B cell (primary cell): ENCODE results near the gene TASL. TPM values are rescaled to one million over a fixed set of nuclear protein-coding genes. Genes with fewer than 3 reads are reported as not detected.

Experiments
- ATAC-seq: fragments of 200-7000 bp; cut with Tn5 transposase; one replicate; pipeline ENCODE4 v1.10.0; 2021; ENCODE audit warnings: low read depth, mild to moderate bottlenecking, moderate number of reproducible peaks, moderate library complexity
- CTCF ChIA-PET: fragments of 350-600 bp; sonication (Branson Sonifier 250); formaldehyde crosslinking; loops from one replicate; lab custom pipeline; 2021; ENCODE audit warnings: antibody characterized with exemption, inconsistent platforms; lab: Charles Lee
- POLR2A ChIA-PET: fragments of 350-600 bp; sonication (Branson Sonifier 250); formaldehyde crosslinking; loops from one replicate; lab custom pipeline; 2021; ENCODE audit warnings: antibody characterized with exemption; lab: Charles Lee
- DNase-seq: peaks from one replicate; pipeline ENCODE4 v3.0.0; 2013
- H2AFZ ChIP-seq: 2 replicates; pipeline ENCODE4 v1.6.1; 2012; ENCODE audit warnings: mild to moderate bottlenecking, low read depth, low read length; ENCODE audit not compliant: insufficient read depth, poor library complexity, severe bottlenecking
- H3K27ac ChIP-seq, 2 donors: 1 replicate in 1 of 2; 2 replicates in 1 of 2; pipeline ENCODE4 v1.5.1; 2012 to 2013; ENCODE audit warnings: low read length in 2 of 2, mild to moderate bottlenecking in 2 of 2, moderate library complexity in 1 of 2
- H3K27me3 ChIP-seq, 4 experiments: fragments of 200-600 bp in 1 of 4; sonication (generic) in 1 of 4; replicated peaks in 1 of 4; 1 replicate in 2 of 4; 2 replicates in 2 of 4; pipeline versions ENCODE4 v1.6.1 to v1.7.0; 2013 to 2016; ENCODE audit warnings: low read length in 3 of 4, mild to moderate bottlenecking in 2 of 4, mixed read lengths in 1 of 4, moderate library complexity in 1 of 4; ENCODE audit not compliant: insufficient read depth in 4 of 4, control insufficient read depth in 3 of 4; ENCODE audit errors: control extremely low read depth in 1 of 4
- H3K36me3 ChIP-seq, 2 experiments: replicated peaks in 1 of 2; 1 replicate in 1 of 2; 2 replicates in 1 of 2; pipeline versions ENCODE4 v1.6.1 to v1.7.1; 2013; ENCODE audit warnings: low read length in 1 of 2; ENCODE audit not compliant: insufficient read depth in 2 of 2, control insufficient read depth in 1 of 2; ENCODE audit errors: control extremely low read depth in 1 of 2, extremely low read depth in 1 of 2
- H3K4me1 ChIP-seq, 2 donors: fragments of 200-600 bp in 1 of 2; sonication (generic) in 1 of 2; 1 replicate in 1 of 2; 2 replicates in 1 of 2; pipeline versions ENCODE4 v1.5.1 to v1.6.1; 2013 to 2017; ENCODE audit warnings: low read length in 2 of 2; ENCODE audit not compliant: control insufficient read depth in 2 of 2, insufficient read depth in 2 of 2
- H3K4me2 ChIP-seq: replicated peaks from 2 replicates; pipeline ENCODE3; 2012; ENCODE audit warnings: mild to moderate bottlenecking, low read depth, low read length; ENCODE audit not compliant: poor library complexity, severe bottlenecking
- H3K4me3 ChIP-seq, 5 experiments: fragments of 200-600 bp in 1 of 5; sonication (generic) in 1 of 5; 1 replicate in 3 of 5; 2 replicates in 2 of 5; pipeline versions ENCODE4 v1.5.1 to v1.7.0; 2011 to 2016; ENCODE audit warnings: low read length in 4 of 5, mild to moderate bottlenecking in 4 of 5, low read depth in 2 of 5, control low read depth in 1 of 5, moderate library complexity in 1 of 5; ENCODE audit not compliant: insufficient read depth in 1 of 5; ENCODE audit errors: control extremely low read depth in 1 of 5, extremely low read depth in 1 of 5
- H3K79me2 ChIP-seq: fragments of 200-600 bp; sonication (generic); one replicate; pipeline ENCODE4 v1.6.0; 2016; ENCODE audit warnings: low read length; ENCODE audit not compliant: control insufficient read depth, insufficient read depth
- H3K9ac ChIP-seq: fragments of 200-600 bp; sonication (generic); 2 replicates; pipeline ENCODE4 v1.6.1; 2017; ENCODE audit warnings: mild to moderate bottlenecking, low read length, moderate library complexity
- H3K9me3 ChIP-seq, 3 donors: one replicate each; pipeline versions ENCODE4 v1.6.1 to v1.7.1; 2013; ENCODE audit warnings: low read length in 2 of 3; ENCODE audit not compliant: control insufficient read depth in 2 of 3, insufficient read depth in 1 of 3; ENCODE audit errors: control extremely low read depth in 1 of 3
- H4K20me1 ChIP-seq: 2 replicates; pipeline ENCODE4 v1.6.0; 2012; ENCODE audit warnings: mild to moderate bottlenecking, low read length; ENCODE audit not compliant: insufficient read depth, control insufficient read depth, poor library complexity, severe bottlenecking
- H3K27ac Mint-ChIP-seq: one replicate; pipeline ENCODE4 v1.8.0; 2021; ENCODE audit warnings: mixed read lengths
- H3K27me3 Mint-ChIP-seq: one replicate; pipeline ENCODE4 v1.8.0; 2021; ENCODE audit warnings: mixed read lengths
- H3K4me1 Mint-ChIP-seq: one replicate; pipeline ENCODE4 v1.8.0; 2021; ENCODE audit warnings: mixed read lengths
- H3K4me3 Mint-ChIP-seq: one replicate; pipeline ENCODE4 v1.8.0; 2021; ENCODE audit warnings: mixed read lengths
- H3K9me3 Mint-ChIP-seq: one replicate; pipeline ENCODE4 v1.8.0; 2022; ENCODE audit warnings: mixed read lengths; ENCODE audit not compliant: insufficient read depth
- EZH2 ChIP-seq: IDR thresholded peaks from 2 replicates; pipeline ENCODE4 v1.6.1; 2012; ENCODE audit warnings: borderline replicate concordance, low read depth, mild to moderate bottlenecking, moderate library complexity, low read length; ENCODE audit not compliant: insufficient read depth, poor library complexity, severe bottlenecking
- WGBS: methylation state at CpG from one replicate; pipeline ENCODE4 v1.1.5; 2013; ENCODE audit warnings: missing lambda C conversion rate; ENCODE audit not compliant: insufficient coverage; 5-methylcytosine and 5-hydroxymethylcytosine counted together
- intact Hi-C: fragments of 100-400 bp; cut with micrococcal nuclease; formaldehyde crosslinking; loops from one replicate; pipeline ENCODE4 v1.10.0; 2022
- polyA plus RNA-seq: library from polyadenylated mRNA; depleted of rRNA; stranded (reverse); fragments of >200 nt; gene quantifications from 2 replicates; pipeline ENCODE4 v1.2.3, GENCODE V29; 2012
- total RNA-seq, 2 donors: library from RNA; stranded (reverse); fragments of 120-200 nt in 1 of 2; gene quantifications; 1 replicate in 1 of 2; 2 replicates in 1 of 2; pipeline versions ENCODE4 v1.2.3 to v1.2.4, GENCODE V29; 2013 to 2022
- TF ChIP-seq, protein P1 (sequence below): fragments of 200-600 bp; IDR thresholded peaks from one replicate; pipeline ENCODE4 v1.8.0; 2022; ENCODE audit warnings: antibody characterized with exemption, mild to moderate bottlenecking

Gene TASL
- total and polyA plus RNA-seq, 2 donors (not counting 1 experiment from before 2014, with no cell fraction given) = 15.7 to 25.4 TPM

DNA sequence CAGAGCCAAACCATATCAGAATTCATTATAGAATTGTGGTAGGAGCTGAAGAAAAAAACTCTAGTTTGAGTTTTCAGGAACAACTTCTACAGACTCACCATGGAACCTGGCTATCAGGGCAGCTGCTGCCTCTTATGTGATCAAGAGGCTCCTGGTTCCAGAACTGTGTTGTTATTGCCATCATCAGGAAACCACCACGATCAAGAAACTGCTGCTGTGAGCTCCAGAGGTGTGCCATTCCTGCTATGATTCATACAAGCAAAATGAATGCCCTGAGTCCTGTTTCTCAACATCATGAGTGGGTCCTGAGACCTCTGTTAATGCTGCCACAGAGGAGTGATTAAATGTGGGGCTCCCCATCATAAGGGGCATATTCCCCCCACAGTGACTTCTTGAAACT, 43.7 kb downstream of the TASL start:
- Mint-ChIP-seq H3K27ac (no peak overlapping the region), H3K4me1 (peaks cover 10% of the 10 kb centered on the region), H3K27me3 (no peaks in the 10 kb centered on the region), H3K4me3 (no peak overlapping the region), H3K9me3 (no peaks in the 10 kb centered on the region)
- H3K36me3 ChIP-seq = no peaks in the 10 kb centered on the region
- no peak for TF ChIP-seq EZH2
- TF ChIP-seq, protein P1, sequence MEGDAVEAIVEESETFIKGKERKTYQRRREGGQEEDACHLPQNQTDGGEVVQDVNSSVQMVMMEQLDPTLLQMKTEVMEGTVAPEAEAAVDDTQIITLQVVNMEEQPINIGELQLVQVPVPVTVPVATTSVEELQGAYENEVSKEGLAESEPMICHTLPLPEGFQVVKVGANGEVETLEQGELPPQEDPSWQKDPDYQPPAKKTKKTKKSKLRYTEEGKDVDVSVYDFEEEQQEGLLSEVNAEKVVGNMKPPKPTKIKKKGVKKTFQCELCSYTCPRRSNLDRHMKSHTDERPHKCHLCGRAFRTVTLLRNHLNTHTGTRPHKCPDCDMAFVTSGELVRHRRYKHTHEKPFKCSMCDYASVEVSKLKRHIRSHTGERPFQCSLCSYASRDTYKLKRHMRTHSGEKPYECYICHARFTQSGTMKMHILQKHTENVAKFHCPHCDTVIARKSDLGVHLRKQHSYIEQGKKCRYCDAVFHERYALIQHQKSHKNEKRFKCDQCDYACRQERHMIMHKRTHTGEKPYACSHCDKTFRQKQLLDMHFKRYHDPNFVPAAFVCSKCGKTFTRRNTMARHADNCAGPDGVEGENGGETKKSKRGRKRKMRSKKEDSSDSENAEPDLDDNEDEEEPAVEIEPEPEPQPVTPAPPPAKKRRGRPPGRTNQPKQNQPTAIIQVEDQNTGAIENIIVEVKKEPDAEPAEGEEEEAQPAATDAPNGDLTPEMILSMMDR = no peak
- no peak for DNase-seq
- intact Hi-C loops = no loop called here
- ChIA-PET POLR2A (no interaction called here), CTCF (no interaction called here)
- no peak overlapping the region for H3K9ac ChIP-seq
- no peaks in the 10 kb centered on the region for H3K27me3 ChIP-seq
- no peak overlapping the region for H3K27ac ChIP-seq
- no peak overlapping the region for H3K4me2 ChIP-seq
- no peaks in the 10 kb centered on the region for H3K4me1 ChIP-seq
- H3K9me3 ChIP-seq = no peaks in the 10 kb centered on the region
- no peak overlapping the region for H3K4me3 ChIP-seq
- H2AFZ ChIP-seq = no peak overlapping the region
- no peak for ATAC-seq
- H3K79me2 ChIP-seq = no peaks in the 10 kb centered on the region
- no CpG with 5 or more reads among the region's 1 CpG for WGBS
- no peaks in the 10 kb centered on the region for H4K20me1 ChIP-seq

DNA sequence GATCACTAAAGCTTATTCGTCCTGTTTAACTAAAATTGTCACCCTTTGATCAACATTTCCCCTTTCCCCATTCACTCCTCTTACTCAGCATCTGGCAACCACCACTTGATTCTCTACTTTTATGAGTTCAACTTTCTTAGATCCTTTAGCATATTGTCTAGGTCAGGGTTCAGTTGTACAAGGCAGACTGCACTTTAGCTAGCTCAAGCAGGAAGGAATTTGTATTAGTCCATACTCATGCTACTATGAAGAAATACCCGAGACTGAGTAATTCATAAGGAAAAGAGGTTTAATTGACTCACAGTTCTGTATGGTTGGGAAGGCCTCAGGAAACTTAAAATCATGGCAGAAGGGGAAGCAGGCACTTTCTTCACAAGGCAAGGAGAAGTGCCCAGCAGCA, 44.3 kb downstream of the TASL start:
- ChIA-PET CTCF (no interaction called here), POLR2A (no interaction called here)
- H3K4me1 Mint-ChIP-seq = peaks cover 10% of the 10 kb centered on the region
- ATAC-seq = no peak
- no peaks in the 10 kb centered on the region for H3K9me3 ChIP-seq
- no peaks in the 10 kb centered on the region for H3K27me3 Mint-ChIP-seq
- no peak overlapping the region for H3K27ac ChIP-seq
- no peaks in the 10 kb centered on the region for H3K36me3 ChIP-seq
- intact Hi-C loops = no loop called here
- H3K4me1 ChIP-seq = no peaks in the 10 kb centered on the region
- no peak for DNase-seq
- no CpG with 5 or more reads among the region's 2 CpGs for WGBS
- TF ChIP-seq, protein P1 = no peak
- no peak for TF ChIP-seq EZH2
- H3K4me3 Mint-ChIP-seq = no peak overlapping the region
- no peak overlapping the region for H2AFZ ChIP-seq
- H3K9ac ChIP-seq = no peak overlapping the region
- H3K27me3 ChIP-seq = no peaks in the 10 kb centered on the region
- no peaks in the 10 kb centered on the region for H3K9me3 Mint-ChIP-seq
- H3K4me3 ChIP-seq = no peak overlapping the region
- no peaks in the 10 kb centered on the region for H4K20me1 ChIP-seq
- no peak overlapping the region for H3K4me2 ChIP-seq
- no peak overlapping the region for H3K27ac Mint-ChIP-seq
- H3K79me2 ChIP-seq = no peaks in the 10 kb centered on the region
